Omental fat pad (tissue), 4 donors: ENCODE data around the gene MRFAP1L1. TPM values are rescaled to one million over a fixed set of nuclear protein-coding genes. Genes with fewer than 3 reads are reported as not detected.

ENCODE experiments used
- ATAC-seq: fragments of 150-250 bp; one replicate; pipeline ENCODE4 v1.9.1; 2016; ENCODE audit warnings: mild to moderate bottlenecking, moderate library complexity; ENCODE audit not compliant: low FRiP score
- DNase-seq: peaks from one replicate; pipeline ENCODE4 v3.0.0-alpha.2; 2019; ENCODE audit warnings: low spot score
- total RNA-seq, 4 donors: library from RNA; depleted of rRNA; stranded (reverse); fragments of >200 nt; gene quantifications; one replicate each; pipeline ENCODE4 v1.1.0, GENCODE V29; 2016
- TF ChIP-seq, protein P1 (sequence below), 3 donors: fragments of 450-650 bp; IDR thresholded peaks; one replicate each; pipeline ENCODE4 v1.5.1; 2016 to 2017; ENCODE audit warnings: antibody characterized with exemption in 3 of 3, mild to moderate bottlenecking in 3 of 3, moderate library complexity in 2 of 3

The MRFAP1L1 gene
- total RNA-seq, 4 donors from 2014 or later, result 42.7 to 56.3 (median 45.9) TPM

DNA sequence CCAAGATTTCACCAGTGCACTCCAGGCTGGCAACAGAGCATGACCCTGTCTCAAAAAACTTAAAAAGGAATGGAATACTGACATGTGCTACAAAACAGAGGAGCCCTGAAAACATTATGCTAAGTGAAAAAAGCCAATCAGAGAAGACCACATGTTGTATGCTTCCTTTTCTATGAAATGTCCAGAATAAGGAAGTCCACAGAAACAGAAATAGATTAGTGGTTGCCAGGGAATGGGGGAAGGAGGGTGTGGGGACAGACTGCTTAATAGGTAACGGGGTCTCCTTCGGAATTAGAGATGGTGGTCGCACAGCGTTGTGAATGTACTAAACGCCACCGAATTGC lies 42.8 kb upstream of the MRFAP1L1 start:
- ATAC-seq (no peak), DNase-seq (no peak)
- TF ChIP-seq, protein P1, sequence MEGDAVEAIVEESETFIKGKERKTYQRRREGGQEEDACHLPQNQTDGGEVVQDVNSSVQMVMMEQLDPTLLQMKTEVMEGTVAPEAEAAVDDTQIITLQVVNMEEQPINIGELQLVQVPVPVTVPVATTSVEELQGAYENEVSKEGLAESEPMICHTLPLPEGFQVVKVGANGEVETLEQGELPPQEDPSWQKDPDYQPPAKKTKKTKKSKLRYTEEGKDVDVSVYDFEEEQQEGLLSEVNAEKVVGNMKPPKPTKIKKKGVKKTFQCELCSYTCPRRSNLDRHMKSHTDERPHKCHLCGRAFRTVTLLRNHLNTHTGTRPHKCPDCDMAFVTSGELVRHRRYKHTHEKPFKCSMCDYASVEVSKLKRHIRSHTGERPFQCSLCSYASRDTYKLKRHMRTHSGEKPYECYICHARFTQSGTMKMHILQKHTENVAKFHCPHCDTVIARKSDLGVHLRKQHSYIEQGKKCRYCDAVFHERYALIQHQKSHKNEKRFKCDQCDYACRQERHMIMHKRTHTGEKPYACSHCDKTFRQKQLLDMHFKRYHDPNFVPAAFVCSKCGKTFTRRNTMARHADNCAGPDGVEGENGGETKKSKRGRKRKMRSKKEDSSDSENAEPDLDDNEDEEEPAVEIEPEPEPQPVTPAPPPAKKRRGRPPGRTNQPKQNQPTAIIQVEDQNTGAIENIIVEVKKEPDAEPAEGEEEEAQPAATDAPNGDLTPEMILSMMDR (IDR thresholded peaks at IDR 0.05), result no peak

- ATAC-seq (no peak), DNase-seq (no peak)
- TF ChIP-seq, protein P1 (IDR thresholded peaks at IDR 0.05), result no peak
These were observed 42.2 kb upstream of the MRFAP1L1 start for GRCh38 chr4:6751611-6752485.

DNA sequence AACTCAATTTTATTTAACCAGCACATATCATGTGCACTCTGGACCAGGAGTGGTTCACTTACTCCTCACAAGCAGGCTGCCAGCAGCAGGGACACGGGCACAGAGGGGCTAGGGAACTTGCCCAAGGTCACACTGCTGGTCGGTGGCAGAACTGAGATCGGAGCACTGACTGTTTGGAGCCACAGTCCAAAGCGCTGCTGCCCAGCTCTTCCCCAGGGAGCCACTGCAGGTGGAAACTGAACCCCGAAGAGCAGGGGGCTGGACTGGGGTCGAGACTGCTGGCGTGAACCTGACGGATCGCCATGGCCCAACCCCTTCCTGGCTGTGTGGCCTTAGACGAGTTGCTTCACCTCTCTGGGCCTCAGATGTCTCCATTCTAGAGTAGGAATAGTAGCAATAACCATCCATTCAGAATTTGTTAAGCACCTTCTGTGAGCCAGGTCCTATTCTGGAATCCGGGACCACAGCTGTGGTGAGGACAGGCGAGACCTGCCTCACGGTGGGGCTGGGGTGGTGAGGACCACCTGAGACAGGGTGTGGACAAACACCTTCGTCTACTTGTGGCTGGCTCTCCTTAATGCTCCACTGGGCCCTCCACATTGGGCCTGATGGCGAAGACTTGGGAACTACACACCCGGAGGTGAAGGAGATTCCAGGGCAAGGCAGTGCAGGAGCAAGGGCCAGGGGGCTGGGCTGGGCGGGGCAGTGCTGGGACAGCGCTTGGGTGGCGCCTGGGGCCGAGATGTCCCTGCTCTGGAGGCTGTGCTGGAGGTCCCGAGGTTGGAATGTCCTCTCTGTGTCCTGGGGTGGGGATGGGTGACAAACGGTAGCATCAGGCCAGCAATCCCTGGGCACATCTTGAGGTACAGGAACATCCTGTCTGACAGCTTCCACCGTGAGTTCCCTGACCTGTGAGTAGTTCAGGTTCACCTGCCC lies 40.9 kb upstream of the MRFAP1L1 start:
- ATAC-seq (no peak), DNase-seq (no peak)
- TF ChIP-seq, protein P1 (IDR thresholded peaks at IDR 0.05), result no peak

- DNase-seq (peak; percentile 32), ATAC-seq (peak; percentile 61)
- TF ChIP-seq, protein P1 (IDR thresholded peaks at IDR 0.05), result no peak
These were observed 39.9 kb upstream of the MRFAP1L1 start for GRCh38 chr4:6749340-6750171.

- no peak for DNase-seq
- no peak for ATAC-seq
These were observed 38.6 kb upstream of the MRFAP1L1 start for GRCh38 chr4:6748286-6748685.

More at GRCh38 chr4:6748286-6748685, 38.6 kb upstream of the MRFAP1L1 start:
- TF ChIP-seq, protein P1 (IDR thresholded peaks at IDR 0.05), result no peak
